GM19193 (cell line): ENCODE data around the gene NEK4.

Experiments used
- POLR2A ChIP-seq: IDR thresholded peaks from 4 replicates; pipeline ENCODE4 v1.6.1; 2011; ENCODE audit not compliant: insufficient read depth, insufficient read length; ENCODE audit errors: extremely low read depth

Gene NEK4

DNA sequence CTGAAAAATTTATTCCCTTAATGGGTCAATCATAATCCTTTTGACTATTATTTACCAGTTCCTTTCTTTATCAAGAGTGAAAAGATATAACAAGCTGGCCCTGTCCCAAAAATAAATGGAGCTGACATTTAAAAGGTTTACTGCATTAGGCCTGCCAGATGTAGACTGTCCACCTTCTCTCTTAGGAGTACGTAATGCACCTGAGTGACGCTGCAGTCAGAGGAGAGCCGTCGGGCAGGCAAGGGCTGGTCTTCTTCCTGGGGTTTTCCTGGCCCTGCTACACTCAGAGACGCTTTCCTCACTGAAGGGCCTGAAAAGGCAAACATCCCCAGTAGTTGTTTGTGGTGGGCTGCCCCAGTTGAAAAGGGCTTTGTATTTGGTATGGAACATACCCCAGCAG is 27.6 kb downstream of the NEK4 start:
- no peak for TF ChIP-seq POLR2A

- TF ChIP-seq POLR2A: no peak
Observed at GRCh38 chr3:52742418-52743041, 28.2 kb downstream of the NEK4 start.

GRCh38 chr3:52739730-52740129 is 31.0 kb downstream of the NEK4 start:
- no peak for TF ChIP-seq POLR2A

DNA sequence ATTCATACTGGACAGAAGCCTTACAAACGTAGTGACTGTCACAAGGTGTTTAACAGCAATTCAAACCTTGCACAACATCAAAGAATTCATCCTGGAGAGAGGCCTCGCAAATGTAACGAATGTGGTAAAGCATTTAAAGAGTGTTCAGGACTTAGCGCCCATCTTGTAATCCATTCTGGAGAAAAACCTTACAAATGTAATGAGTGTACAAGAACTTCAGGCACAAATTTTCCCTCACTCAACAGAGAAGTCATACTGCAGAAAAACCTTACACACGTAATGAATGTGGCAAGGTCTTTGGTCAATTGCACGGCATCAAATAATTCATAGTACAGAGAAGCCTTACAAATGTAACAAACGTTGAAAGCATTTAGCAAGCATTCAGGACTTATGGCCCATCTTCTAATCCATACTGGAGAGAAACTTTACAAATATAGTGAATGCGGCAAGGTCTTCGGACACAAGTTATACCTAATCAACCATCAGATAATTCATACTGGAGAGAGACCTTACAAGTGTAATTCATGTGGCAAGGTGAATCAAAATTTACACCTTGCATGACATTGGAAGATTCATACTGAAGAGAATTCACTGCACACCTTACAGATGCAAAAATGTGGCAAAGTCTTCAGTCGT is 37.4 kb downstream of the NEK4 start:
- no peak for TF ChIP-seq POLR2A

DNA sequence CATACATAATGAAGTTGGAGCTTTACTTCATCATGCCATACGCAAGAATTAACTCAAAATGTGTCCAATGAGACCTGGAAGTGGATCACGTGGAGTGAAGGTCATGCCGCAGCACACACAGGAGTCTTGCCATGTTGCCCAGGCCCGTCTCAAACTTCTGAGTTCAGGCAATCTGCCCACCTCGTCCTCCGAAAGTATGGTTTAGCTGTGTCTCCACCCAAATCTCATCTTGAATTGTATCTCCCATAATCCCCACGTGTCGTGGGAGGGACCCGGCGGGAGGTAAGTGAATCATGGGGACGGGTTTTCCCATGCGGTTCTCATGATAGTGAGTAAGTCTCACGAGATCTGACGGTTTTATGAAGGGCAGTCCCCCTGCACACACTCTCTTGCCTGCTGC is 39.1 kb downstream of the NEK4 start:
- TF ChIP-seq POLR2A: no peak

GRCh38 chr3:52730681-52731080 is 40.1 kb downstream of the NEK4 start:
- no peak for TF ChIP-seq POLR2A

DNA sequence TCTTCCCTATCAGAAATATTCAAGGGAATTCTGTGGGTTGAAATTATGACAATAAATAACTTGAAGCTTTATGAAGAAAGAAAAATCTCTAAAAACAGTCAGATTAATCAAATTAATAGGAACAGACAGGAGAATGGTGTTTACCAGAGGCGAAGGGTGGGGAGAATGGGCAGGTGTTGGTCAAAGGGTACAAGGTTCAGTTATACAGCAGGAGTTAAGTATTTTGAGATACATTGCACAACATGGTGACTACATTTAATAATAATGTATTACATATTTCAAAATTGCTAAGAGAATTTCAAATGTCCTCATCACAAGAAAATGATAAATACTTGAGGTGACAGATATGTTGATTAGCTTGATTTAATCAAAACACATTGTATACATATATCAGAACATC is 46.2 kb downstream of the NEK4 start:
- no peak for TF ChIP-seq POLR2A

DNA sequence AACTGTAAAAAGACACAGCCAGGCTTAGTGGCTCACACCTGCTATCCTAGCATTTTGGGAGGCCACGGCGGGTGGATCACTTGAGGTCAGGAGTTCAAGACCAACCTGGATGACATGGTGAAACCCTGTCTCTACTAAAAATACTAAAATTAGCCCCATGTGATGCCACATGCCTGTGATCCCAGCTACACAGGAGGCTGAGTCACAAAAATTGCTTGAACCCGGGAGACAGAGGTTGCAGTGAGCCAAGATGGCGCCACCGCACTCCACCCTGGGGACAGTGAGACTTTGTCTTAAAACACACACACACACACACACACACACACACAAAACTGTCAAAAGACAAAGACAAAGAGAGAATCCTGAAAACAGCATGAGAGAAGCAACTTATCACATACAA is 46.8 kb downstream of the NEK4 start:
- no peak for TF ChIP-seq POLR2A

DNA sequence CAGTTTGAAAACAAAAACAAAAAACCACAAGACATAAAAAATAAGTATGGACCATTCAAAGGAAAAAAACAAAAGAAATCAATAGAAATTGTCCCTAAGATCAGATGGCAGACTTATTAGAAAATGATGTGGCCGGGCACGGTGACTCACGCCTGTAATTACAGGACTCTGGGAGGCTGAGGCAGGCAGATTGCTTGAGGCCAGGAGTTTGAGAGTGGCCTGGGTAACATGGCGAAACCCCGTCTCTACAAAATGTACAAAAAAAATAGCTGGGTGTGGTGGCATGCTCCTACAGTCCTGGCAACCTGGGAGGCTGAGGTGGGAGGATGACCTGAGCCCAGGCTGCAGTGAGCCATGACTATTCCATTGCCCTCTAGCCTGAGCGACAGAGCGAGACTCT is 48.2 kb downstream of the NEK4 start:
- no peak for TF ChIP-seq POLR2A

DNA sequence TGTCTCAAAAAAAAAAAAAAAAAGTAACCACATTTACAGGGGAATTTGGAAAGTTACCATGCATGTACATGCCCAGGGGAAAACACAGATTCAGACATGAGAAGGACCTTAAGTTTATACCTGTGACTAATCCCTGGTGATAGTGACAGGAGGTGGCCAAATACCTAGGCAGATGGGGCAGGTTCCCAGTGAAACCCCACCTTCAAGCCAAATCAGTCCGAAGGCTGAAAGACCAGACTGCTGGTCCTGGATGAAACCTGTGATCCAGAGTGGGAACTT is 49.1 kb downstream of the NEK4 start:
- TF ChIP-seq POLR2A: no peak

GRCh38 chr3:52721002-52721729 is 49.6 kb downstream of the NEK4 start:
- no peak for TF ChIP-seq POLR2A

DNA sequence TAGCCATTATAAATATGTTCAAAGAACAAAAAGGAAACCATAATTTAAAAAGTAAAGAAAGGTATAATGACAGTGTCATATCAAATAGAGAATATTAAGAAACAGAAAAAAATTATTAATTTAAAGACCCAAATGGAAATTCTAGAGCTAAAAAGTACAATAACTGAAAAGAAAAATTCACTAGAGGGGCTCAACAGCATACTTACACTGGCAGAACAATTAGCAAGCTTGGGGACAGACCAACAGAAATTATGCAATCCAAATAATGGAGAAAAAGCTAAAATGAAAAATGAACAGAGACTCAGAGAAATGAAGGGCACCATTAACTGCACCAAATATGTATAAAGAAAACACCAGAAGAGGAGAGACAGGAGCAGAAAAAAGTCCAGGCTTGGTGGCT is 51.1 kb downstream of the NEK4 start:
- no peak for TF ChIP-seq POLR2A

GRCh38 chr3:52715714-52716305 is 54.9 kb downstream of the NEK4 start:
- TF ChIP-seq POLR2A: no peak

DNA sequence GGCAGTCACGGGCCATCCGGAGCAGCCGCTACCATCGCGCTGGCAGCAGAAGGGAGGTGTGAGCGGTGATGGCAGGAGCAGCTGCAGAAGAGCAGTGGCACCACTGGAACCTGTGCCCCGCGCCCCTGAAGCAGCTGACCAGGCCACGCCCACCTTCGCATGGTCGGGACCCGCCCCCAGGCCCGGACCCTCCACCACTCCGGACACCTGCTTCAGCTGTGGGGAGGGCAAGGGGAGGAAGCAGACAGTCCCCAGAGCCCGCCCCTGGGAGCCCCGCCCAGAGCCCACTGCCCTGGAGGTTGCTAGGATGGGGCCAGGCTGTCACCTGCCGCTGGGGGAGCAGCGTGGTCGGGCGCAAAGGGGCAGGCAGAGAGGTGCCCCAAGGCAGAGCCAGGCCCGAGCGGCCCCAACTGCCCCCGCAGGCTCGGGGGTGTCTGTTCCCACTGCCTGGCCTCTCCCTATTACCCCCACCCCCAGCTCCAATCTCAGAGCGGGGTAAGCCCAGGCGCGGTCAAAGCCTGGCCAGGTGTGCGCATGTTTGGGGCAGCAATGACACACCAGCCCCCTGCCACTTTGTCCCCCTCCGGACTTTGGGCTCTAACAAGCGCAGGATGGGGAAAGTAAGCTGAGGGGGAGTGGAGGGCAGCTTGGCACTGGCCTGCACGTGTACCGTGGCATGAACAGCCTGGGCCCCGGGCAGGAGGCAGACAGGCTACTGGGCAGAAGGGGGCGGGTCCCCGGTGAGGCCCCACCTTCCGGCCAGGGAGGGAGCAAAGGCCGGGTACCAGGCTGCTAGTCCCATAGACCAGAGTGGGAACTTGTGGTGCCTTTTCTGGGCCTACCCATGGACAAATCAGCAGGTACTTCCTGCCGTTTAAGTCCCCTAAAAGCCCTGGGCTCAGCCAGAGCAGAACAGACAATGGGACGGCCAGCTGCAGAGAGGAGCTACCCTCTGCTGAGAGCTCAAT is 56.1 kb downstream of the NEK4 start:
- TF ChIP-seq POLR2A: no peak

- no peak for TF ChIP-seq POLR2A
Observed at GRCh38 chr3:52712291-52713212, 58.2 kb downstream of the NEK4 start.

- no peak for TF ChIP-seq POLR2A
Observed at GRCh38 chr3:52710512-52710911, 60.2 kb downstream of the NEK4 start.
